HEK293 (cell line): ENCODE data around the gene NR1H2.

Experiments used
- CTCF ChIA-PET: fragments of 350-600 bp; formaldehyde crosslinking; extraction: SDS; loops from one replicate; lab custom pipeline; 2021; ENCODE audit warnings: antibody characterized with exemption; lab: Yijun Ruan, JAX
- POLR2A ChIA-PET: fragments of 300-600 bp; formaldehyde crosslinking; extraction: SDS; loops from one replicate; lab custom pipeline; 2020; ENCODE audit warnings: antibody characterized with exemption, inconsistent platforms; lab: Yijun Ruan, JAX
- H3K27ac ChIP-seq: fragments of 200-500 bp; sonication (Bioruptor generic); 2 replicates; pipeline ENCODE4 v1.5.1; 2014; ENCODE audit warnings: low read depth, low read length, control low read depth, inconsistent platforms; ENCODE audit errors: extremely low read depth
- H3K36me3 ChIP-seq, 2 experiments: fragments of 200-500 bp in 1 of 2; sonication (Bioruptor generic) in 1 of 2; 1 replicate in 1 of 2; 2 replicates in 1 of 2; pipeline ENCODE4 v1.5.1; 2014 to 2017; ENCODE audit warnings: inconsistent platforms in 2 of 2, low read length in 2 of 2; ENCODE audit not compliant: control insufficient read depth in 2 of 2, insufficient read depth in 1 of 2
- H3K4me1 ChIP-seq: fragments of 200-500 bp; sonication (Bioruptor generic); 2 replicates; pipeline ENCODE4 v1.5.1; 2014; ENCODE audit warnings: mild to moderate bottlenecking, low read length, inconsistent platforms; ENCODE audit not compliant: control insufficient read depth, insufficient read depth
- H3K4me3 ChIP-seq: 2 replicates; pipeline ENCODE4 v1.5.1; 2011; ENCODE audit warnings: low read depth, mild to moderate bottlenecking, control low read depth, low read length, moderate library complexity
- H3K9me3 ChIP-seq: fragments of 200-500 bp; sonication (Bioruptor generic); 2 replicates; pipeline ENCODE4 v1.5.1; 2014; ENCODE audit warnings: low read depth, low read length, inconsistent platforms; ENCODE audit not compliant: control insufficient read depth, insufficient read depth
- GLIS1 ChIP-seq: fragments of 450-650 bp; formaldehyde crosslinking; IDR thresholded peaks from 2 replicates; pipeline ENCODE4 v1.5.1; 2016; ENCODE audit warnings: missing biosample characterization, missing genetic modification characterization
- KLF16 ChIP-seq: fragments of 450-650 bp; formaldehyde crosslinking; IDR thresholded peaks from 2 replicates; pipeline ENCODE4 v1.5.1; 2017; ENCODE audit warnings: missing biosample characterization, missing genetic modification characterization
- MEIS1 ChIP-seq: sonication (generic); formaldehyde crosslinking; IDR thresholded peaks from 2 replicates; pipeline ENCODE4 v1.8.1; 2022; ENCODE audit warnings: missing genetic modification reagents, mild to moderate bottlenecking, borderline replicate concordance
- PRDM1 ChIP-seq: fragments of 450-650 bp; formaldehyde crosslinking; IDR thresholded peaks from 2 replicates; pipeline ENCODE4; 2016; ENCODE audit warnings: missing biosample characterization, missing genetic modification characterization
- SP2 ChIP-seq: fragments of 450-650 bp; formaldehyde crosslinking; IDR thresholded peaks from 2 replicates; pipeline ENCODE4 v1.5.1; 2016; ENCODE audit warnings: missing biosample characterization, missing genetic modification characterization
- ZBTB17 ChIP-seq: fragments of 450-650 bp; formaldehyde crosslinking; IDR thresholded peaks from 2 replicates; pipeline ENCODE4 v1.5.1; 2016; ENCODE audit warnings: missing biosample characterization, missing genetic modification characterization
- ZBTB8A ChIP-seq: fragments of 450-650 bp; formaldehyde crosslinking; IDR thresholded peaks from 2 replicates; pipeline ENCODE4 v1.5.1; 2016; ENCODE audit warnings: missing biosample characterization, missing genetic modification characterization
- ZFP37 ChIP-seq: fragments of 450-650 bp; formaldehyde crosslinking; IDR thresholded peaks from 2 replicates; pipeline ENCODE4 v1.5.1; 2016; ENCODE audit warnings: missing biosample characterization, missing genetic modification characterization
- ZNF292 ChIP-seq: fragments of 450-650 bp; formaldehyde crosslinking; IDR thresholded peaks from 2 replicates; pipeline ENCODE4 v1.5.1; 2016; ENCODE audit warnings: low read depth, missing biosample characterization, missing genetic modification characterization, borderline replicate concordance
- ZNF341 ChIP-seq: fragments of 450-650 bp; formaldehyde crosslinking; IDR thresholded peaks from 2 replicates; pipeline ENCODE4; 2016; ENCODE audit warnings: low read depth, missing biosample characterization, missing genetic modification characterization
- ZNF366 ChIP-seq: fragments of 450-650 bp; formaldehyde crosslinking; conservative IDR thresholded peaks from 2 replicates; pipeline ENCODE4 v1.5.1; 2016; ENCODE audit warnings: missing biosample characterization, missing genetic modification characterization
- ZNF473 ChIP-seq: fragments of 450-650 bp; formaldehyde crosslinking; IDR thresholded peaks from 2 replicates; pipeline ENCODE4 v1.5.1; 2017; ENCODE audit warnings: missing biosample characterization, missing genetic modification characterization
- ZNF530 ChIP-seq: fragments of 450-650 bp; formaldehyde crosslinking; IDR thresholded peaks from 2 replicates; pipeline ENCODE4 v1.5.1; 2016; ENCODE audit warnings: low read depth, missing biosample characterization, missing genetic modification characterization
- ZNF629 ChIP-seq: fragments of 450-650 bp; formaldehyde crosslinking; IDR thresholded peaks from 2 replicates; pipeline ENCODE4 v1.5.1; 2017; ENCODE audit warnings: missing biosample characterization, missing genetic modification characterization
- TF ChIP-seq, protein P1 (sequence below): fragments of 450-650 bp; formaldehyde crosslinking; IDR thresholded peaks from 2 replicates; pipeline ENCODE4 v1.5.1; 2016; ENCODE audit warnings: missing biosample characterization, missing genetic modification characterization
- TF ChIP-seq, protein P2 (sequence below): fragments of 450-650 bp; formaldehyde crosslinking; IDR thresholded peaks from 2 replicates; pipeline ENCODE4 v1.5.1; 2017; ENCODE audit warnings: missing biosample characterization, missing genetic modification characterization
- TF ChIP-seq, protein P3 (sequence below): fragments of 450-650 bp; formaldehyde crosslinking; conservative IDR thresholded peaks from 2 replicates; pipeline ENCODE4 v1.5.1; 2016; ENCODE audit warnings: low read depth, missing biosample characterization, missing genetic modification characterization
- TF ChIP-seq, protein P4 (sequence below): fragments of 450-650 bp; formaldehyde crosslinking; IDR thresholded peaks from 2 replicates; pipeline ENCODE4 v1.5.1; 2016; ENCODE audit warnings: missing biosample characterization, missing genetic modification characterization
- TF ChIP-seq, protein P5 (sequence below): fragments of 450-650 bp; IDR thresholded peaks from 2 replicates; pipeline ENCODE4 v1.5.1; 2018; ENCODE audit warnings: missing biosample characterization, missing genetic modification characterization

NR1H2 gene

DNA sequence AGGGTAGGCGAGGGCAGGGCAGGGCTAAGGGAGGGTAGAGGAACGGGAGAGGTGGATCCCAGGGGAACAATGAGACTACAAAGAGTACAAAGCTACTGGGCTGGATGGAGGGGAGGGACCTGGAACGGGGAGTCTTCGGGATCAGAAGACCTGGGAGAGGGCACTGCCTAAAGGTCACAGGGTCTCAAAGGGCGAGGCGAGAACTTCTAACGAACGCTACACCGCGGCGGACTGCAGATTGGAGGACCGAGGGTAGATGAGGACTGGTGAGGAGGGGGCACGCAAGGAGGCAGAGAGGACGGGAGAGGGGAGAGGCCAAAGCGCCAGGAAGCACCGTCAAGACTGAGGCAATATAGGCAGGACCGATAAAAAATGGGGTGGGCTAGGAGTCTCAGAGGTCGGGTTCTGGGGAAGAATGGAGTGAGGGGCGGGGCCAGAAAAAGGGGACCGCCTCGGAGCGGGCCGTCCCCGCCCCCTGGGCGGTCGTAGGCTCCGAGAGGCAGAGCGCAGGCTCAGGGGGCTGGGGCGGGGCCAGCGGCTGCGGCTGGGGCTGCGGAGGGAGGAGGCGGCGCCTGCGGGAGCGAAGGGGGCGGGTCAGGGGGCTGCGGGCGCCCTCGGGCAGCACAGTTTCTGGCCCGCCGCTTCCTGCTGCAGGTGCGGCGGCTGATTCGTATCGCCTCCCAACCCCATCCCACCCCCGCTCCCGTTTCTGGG lies 45.7 kb upstream of the NR1H2 start (continued):
- TF ChIP-seq ZBTB17, result peak; percentile 74
- TF ChIP-seq ZNF292 (tag by site-specific recombination), result no peak
- no peak for TF ChIP-seq ZNF530 (tag by site-specific recombination)
- TF ChIP-seq, protein P1, sequence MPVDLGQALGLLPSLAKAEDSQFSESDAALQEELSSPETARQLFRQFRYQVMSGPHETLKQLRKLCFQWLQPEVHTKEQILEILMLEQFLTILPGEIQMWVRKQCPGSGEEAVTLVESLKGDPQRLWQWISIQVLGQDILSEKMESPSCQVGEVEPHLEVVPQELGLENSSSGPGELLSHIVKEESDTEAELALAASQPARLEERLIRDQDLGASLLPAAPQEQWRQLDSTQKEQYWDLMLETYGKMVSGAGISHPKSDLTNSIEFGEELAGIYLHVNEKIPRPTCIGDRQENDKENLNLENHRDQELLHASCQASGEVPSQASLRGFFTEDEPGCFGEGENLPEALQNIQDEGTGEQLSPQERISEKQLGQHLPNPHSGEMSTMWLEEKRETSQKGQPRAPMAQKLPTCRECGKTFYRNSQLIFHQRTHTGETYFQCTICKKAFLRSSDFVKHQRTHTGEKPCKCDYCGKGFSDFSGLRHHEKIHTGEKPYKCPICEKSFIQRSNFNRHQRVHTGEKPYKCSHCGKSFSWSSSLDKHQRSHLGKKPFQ (tag by site-specific recombination), result no peak

DNA sequence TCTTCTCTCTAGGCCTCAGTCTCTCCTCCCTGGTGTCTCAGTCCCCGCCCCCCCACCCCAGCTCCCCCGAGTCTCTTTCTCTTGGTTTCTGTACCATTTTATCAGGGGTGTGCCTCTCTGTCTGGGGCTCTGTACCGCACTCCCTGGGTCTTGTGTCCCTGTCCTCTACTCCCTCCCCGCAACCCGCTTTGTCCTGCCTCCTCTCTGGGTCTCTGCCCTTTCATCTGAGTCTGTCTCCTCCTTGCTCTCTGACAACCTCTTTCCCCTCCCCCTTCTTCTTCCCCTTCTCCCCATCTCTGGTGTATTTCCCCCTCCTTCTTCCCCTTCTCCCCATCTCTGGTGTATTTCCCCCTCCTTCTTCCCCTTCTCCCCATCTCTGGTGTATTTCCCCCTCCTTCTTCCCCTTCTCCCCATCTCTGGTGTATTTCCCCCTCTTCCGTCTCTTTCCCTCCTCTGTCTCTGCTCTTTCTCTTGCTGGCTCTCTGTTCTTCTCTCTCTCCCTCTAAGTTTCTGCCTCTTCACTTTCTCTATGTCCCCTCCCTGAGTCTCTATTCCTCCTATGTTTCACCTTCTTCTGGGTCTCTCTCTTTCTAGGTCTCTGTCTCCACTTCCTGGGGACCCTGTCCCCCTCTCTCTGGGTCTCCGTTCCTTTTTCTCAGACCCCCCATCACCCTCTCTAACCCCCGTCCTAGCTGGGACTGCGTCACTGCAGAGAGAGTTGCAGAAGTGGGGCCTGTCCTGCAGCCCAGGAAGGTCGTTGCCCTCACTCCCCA lies 44.9 kb upstream of the NR1H2 start:
- H3K9me3 ChIP-seq, result no peaks in the 10 kb centered on the region
- CTCF ChIA-PET, result no interaction called here
- H3K4me1 ChIP-seq, result peaks cover 16% of the 10 kb centered on the region
- peak overlapping the region; percentile 10 for H3K4me3 ChIP-seq
- H3K36me3 ChIP-seq, result no peaks in the 10 kb centered on the region
- POLR2A ChIA-PET, result no interaction called here
- H3K27ac ChIP-seq, result no peak overlapping the region
- TF ChIP-seq, protein P2, sequence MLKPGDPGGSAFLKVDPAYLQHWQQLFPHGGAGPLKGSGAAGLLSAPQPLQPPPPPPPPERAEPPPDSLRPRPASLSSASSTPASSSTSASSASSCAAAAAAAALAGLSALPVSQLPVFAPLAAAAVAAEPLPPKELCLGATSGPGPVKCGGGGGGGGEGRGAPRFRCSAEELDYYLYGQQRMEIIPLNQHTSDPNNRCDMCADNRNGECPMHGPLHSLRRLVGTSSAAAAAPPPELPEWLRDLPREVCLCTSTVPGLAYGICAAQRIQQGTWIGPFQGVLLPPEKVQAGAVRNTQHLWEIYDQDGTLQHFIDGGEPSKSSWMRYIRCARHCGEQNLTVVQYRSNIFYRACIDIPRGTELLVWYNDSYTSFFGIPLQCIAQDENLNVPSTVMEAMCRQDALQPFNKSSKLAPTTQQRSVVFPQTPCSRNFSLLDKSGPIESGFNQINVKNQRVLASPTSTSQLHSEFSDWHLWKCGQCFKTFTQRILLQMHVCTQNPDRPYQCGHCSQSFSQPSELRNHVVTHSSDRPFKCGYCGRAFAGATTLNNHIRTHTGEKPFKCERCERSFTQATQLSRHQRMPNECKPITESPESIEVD (tag by site-specific recombination), result no peak
- TF ChIP-seq ZFP37 (tag by site-specific recombination), result no peak
- TF ChIP-seq, protein P3, sequence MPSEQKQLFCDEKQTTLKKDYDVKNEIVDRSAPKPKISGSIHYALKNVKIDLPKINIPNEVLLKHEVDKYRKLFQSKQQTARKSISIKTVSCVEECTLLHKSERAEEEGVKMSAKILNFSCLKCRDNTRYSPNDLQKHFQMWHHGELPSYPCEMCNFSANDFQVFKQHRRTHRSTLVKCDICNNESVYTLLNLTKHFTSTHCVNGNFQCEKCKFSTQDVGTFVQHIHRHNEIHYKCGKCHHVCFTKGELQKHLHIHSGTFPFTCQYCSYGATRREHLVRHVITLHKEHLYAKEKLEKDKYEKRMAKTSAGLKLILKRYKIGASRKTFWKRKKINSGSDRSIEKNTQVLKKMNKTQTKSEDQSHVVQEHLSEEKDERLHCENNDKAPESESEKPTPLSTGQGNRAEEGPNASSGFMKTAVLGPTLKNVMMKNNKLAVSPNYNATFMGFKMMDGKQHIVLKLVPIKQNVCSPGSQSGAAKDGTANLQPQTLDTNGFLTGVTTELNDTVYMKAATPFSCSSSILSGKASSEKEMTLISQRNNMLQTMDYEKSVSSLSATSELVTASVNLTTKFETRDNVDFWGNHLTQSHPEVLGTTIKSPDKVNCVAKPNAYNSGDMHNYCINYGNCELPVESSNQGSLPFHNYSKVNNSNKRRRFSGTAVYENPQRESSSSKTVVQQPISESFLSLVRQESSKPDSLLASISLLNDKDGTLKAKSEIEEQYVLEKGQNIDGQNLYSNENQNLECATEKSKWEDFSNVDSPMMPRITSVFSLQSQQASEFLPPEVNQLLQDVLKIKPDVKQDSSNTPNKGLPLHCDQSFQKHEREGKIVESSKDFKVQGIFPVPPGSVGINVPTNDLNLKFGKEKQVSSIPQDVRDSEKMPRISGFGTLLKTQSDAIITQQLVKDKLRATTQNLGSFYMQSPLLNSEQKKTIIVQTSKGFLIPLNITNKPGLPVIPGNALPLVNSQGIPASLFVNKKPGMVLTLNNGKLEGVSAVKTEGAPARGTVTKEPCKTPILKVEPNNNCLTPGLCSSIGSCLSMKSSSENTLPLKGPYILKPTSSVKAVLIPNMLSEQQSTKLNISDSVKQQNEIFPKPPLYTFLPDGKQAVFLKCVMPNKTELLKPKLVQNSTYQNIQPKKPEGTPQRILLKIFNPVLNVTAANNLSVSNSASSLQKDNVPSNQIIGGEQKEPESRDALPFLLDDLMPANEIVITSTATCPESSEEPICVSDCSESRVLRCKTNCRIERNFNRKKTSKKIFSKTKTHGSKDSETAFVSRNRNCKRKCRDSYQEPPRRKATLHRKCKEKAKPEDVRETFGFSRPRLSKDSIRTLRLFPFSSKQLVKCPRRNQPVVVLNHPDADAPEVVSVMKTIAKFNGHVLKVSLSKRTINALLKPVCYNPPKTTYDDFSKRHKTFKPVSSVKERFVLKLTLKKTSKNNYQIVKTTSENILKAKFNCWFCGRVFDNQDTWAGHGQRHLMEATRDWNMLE (tag by site-specific recombination), result no peak
- 0 out of 2 replicates have a peak, but pooled peaks have one; percentile 5 for TF ChIP-seq SP2 (tag by site-specific recombination)
- TF ChIP-seq ZNF473 (tag by site-specific recombination), result no peak
- no peak for TF ChIP-seq MEIS1
- TF ChIP-seq, protein P4, sequence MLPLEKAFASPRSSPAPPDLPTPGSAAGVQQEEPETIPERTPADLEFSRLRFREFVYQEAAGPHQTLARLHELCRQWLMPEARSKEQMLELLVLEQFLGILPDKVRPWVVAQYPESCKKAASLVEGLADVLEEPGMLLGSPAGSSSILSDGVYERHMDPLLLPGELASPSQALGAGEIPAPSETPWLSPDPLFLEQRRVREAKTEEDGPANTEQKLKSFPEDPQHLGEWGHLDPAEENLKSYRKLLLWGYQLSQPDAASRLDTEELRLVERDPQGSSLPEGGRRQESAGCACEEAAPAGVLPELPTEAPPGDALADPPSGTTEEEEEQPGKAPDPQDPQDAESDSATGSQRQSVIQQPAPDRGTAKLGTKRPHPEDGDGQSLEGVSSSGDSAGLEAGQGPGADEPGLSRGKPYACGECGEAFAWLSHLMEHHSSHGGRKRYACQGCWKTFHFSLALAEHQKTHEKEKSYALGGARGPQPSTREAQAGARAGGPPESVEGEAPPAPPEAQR (tag by site-specific recombination), result no peak
- TF ChIP-seq, protein P5, sequence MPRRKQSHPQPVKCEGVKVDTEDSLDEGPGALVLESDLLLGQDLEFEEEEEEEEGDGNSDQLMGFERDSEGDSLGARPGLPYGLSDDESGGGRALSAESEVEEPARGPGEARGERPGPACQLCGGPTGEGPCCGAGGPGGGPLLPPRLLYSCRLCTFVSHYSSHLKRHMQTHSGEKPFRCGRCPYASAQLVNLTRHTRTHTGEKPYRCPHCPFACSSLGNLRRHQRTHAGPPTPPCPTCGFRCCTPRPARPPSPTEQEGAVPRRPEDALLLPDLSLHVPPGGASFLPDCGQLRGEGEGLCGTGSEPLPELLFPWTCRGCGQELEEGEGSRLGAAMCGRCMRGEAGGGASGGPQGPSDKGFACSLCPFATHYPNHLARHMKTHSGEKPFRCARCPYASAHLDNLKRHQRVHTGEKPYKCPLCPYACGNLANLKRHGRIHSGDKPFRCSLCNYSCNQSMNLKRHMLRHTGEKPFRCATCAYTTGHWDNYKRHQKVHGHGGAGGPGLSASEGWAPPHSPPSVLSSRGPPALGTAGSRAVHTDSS (tag by site-specific recombination), result no peak
- TF ChIP-seq ZNF629 (tag by site-specific recombination), result no peak
- peak; percentile 70 for TF ChIP-seq ZNF366 (tag by site-specific recombination)
- TF ChIP-seq PRDM1 (tag by site-specific recombination), result peak; percentile 47
- TF ChIP-seq ZBTB8A (tag by site-specific recombination), result no peak
- TF ChIP-seq KLF16 (tag by site-specific recombination), result no peak
- TF ChIP-seq ZNF341 (tag by site-specific recombination), result no peak
- no peak for TF ChIP-seq GLIS1 (tag by site-specific recombination)
